ENCODE data around the gene PSME3IP1.
A peak's percentile ranks its signal among the peaks of the same experiment; 100 is the strongest.

Gene PSME3IP1

GRCh38 chr16:57106767-57107166 lies 79.1 kb downstream of the PSME3IP1 start:
- H3K36me3 ChIP-seq: peaks cover 10% of the 10 kb centered on the region; the same call in 1 of the 2 replicates
- H3K27ac ChIP-seq: no peak overlapping the region
- H3K9me3 ChIP-seq: no peaks in the 10 kb centered on the region
- no peaks in the 10 kb centered on the region for H3K27me3 ChIP-seq
- H3K4me3 ChIP-seq: no peak overlapping the region
- no peak overlapping the region for H3K4me2 ChIP-seq
- TF ChIP-seq Cebpa-rat (IDR thresholded peaks at IDR 0.05): no peak
- peaks cover 77% of the 10 kb centered on the region for H4K20me1 ChIP-seq
- peaks cover 27% of the 10 kb centered on the region for H3K4me1 ChIP-seq
- no peak overlapping the region for H3K9ac ChIP-seq

- no peak overlapping the region for H3K9ac ChIP-seq
- no peak overlapping the region for H3K4me2 ChIP-seq
- no peaks in the 10 kb centered on the region for H3K27me3 ChIP-seq
- 0 out of 2 replicates have a peak, but pooled peaks cover 14% of the 10 kb centered on the region for H3K36me3 ChIP-seq
- H4K20me1 ChIP-seq: peaks cover 87% of the 10 kb centered on the region
- peaks cover 21% of the 10 kb centered on the region; the same call in 1 of the 2 replicates for H3K4me1 ChIP-seq
- no peak overlapping the region for H3K4me3 ChIP-seq
- no peak overlapping the region; the same call in 1 of the 2 replicates for H3K27ac ChIP-seq
- no peak for TF ChIP-seq Cebpa-rat (IDR thresholded peaks at IDR 0.05)
- H3K9me3 ChIP-seq: no peaks in the 10 kb centered on the region
Measured at GRCh38 chr16:57105184-57105583, 80.7 kb downstream of the PSME3IP1 start.

- no peak overlapping the region; the same call in 1 of the 2 replicates for H3K4me2 ChIP-seq
- peaks cover 21% of the 10 kb centered on the region; the same call in 1 of the 2 replicates for H3K4me1 ChIP-seq
- H3K9ac ChIP-seq: no peak overlapping the region
- H3K27ac ChIP-seq: no peak overlapping the region; the same call in 1 of the 2 replicates
- no peaks in the 10 kb centered on the region for H3K9me3 ChIP-seq
- TF ChIP-seq Cebpa-rat (IDR thresholded peaks at IDR 0.05): no peak
- 0 out of 2 replicates have a peak, but pooled peaks cover 13% of the 10 kb centered on the region for H3K36me3 ChIP-seq
- peaks cover 87% of the 10 kb centered on the region for H4K20me1 ChIP-seq
- H3K27me3 ChIP-seq: no peaks in the 10 kb centered on the region
- no peak overlapping the region for H3K4me3 ChIP-seq
Measured at GRCh38 chr16:57104706-57105105, 81.1 kb downstream of the PSME3IP1 start.

- Histone ChIP-seq H3K9ac (0 out of 2 replicates have a peak overlapping the region, but pooled peaks have one; percentile 15), H3K4me2 (no peak overlapping the region), H3K9me3 (no peaks in the 10 kb centered on the region), H4K20me1 (peaks cover 87% of the 10 kb centered on the region), H3K27ac (0 out of 2 replicates have a peak overlapping the region, but pooled peaks have one; percentile 20), H3K4me1 (peaks cover 32% of the 10 kb centered on the region), H3K27me3 (no peaks in the 10 kb centered on the region), H3K4me3 (no peak overlapping the region), H3K36me3 (0 out of 2 replicates have a peak, but pooled peaks cover 8% of the 10 kb centered on the region)
- TF ChIP-seq Cebpa-rat (IDR thresholded peaks at IDR 0.05): no peak
Measured at GRCh38 chr16:57102888-57103851, 82.7 kb downstream of the PSME3IP1 start.

Data from BLaER1 (cell line).